Caco-2 (cell line): ENCODE results near the gene HOXA7. TPM values are rescaled to one million over a fixed set of nuclear protein-coding genes. Genes with fewer than 3 reads are reported as not detected.

Experiments
- BruUV-seq: library from RNA; stranded (reverse); fragments of 400-500 nt; replicated peaks from 2 replicates; lab custom pipeline; 2021; lab: Mats Ljungman, UMichigan
- CTCF ChIA-PET: fragments of 300-600 bp; sonication (Branson Sonifier 250); formaldehyde crosslinking; loops from one replicate; lab custom pipeline; 2022; ENCODE audit warnings: antibody characterized with exemption; lab: Charles Lee
- POLR2A ChIA-PET: fragments of 300-600 bp; sonication (Branson Sonifier 250); formaldehyde crosslinking; loops from one replicate; lab custom pipeline; 2022; ENCODE audit warnings: antibody characterized with exemption; lab: Charles Lee
- DNase-seq, 2 experiments: peaks; one replicate each; pipeline versions ENCODE4 v3.0.0 to v3.0.0-alpha.2; 2020 to 2022
- H3K27me3 ChIP-seq: replicated peaks from 2 replicates; pipeline ENCODE4 v1.6.0; 2011; ENCODE audit warnings: low read length; ENCODE audit not compliant: control insufficient read depth, insufficient read depth
- H3K36me3 ChIP-seq: 2 replicates; pipeline ENCODE4 v1.5.1; 2011; ENCODE audit warnings: low read length; ENCODE audit not compliant: control insufficient read depth, insufficient read depth
- H3K4me1 ChIP-seq: fragments of 250-450 bp; sonication (Bioruptor Pico); 2 replicates; pipeline ENCODE4 v1.5.1; 2020; ENCODE audit warnings: mild to moderate bottlenecking
- H3K4me3 ChIP-seq: 2 replicates; pipeline ENCODE4 v1.5.1; 2011; ENCODE audit warnings: low read depth, mild to moderate bottlenecking, control low read depth, low read length
- H3K9me3 ChIP-seq: fragments of 250-450 bp; sonication (Bioruptor Pico); 2 replicates; pipeline ENCODE4 v1.5.1; 2020; ENCODE audit warnings: mild to moderate bottlenecking, moderate library complexity
- H3K27ac Mint-ChIP-seq: one replicate; pipeline ENCODE4 v1.8.0; 2022; ENCODE audit warnings: mixed read lengths; ENCODE audit not compliant: unreplicated experiment
- H3K27me3 Mint-ChIP-seq: one replicate; pipeline ENCODE4 v1.8.0; 2022; ENCODE audit warnings: mixed read lengths; ENCODE audit not compliant: insufficient read depth, unreplicated experiment
- H3K36me3 Mint-ChIP-seq: one replicate; pipeline ENCODE4 v1.8.0; 2022; ENCODE audit warnings: mild to moderate bottlenecking, mixed read lengths; ENCODE audit not compliant: insufficient read depth, unreplicated experiment
- H3K4me1 Mint-ChIP-seq: one replicate; pipeline ENCODE4 v1.8.0; 2022; ENCODE audit warnings: low read depth, mixed read lengths; ENCODE audit not compliant: unreplicated experiment
- H3K4me3 Mint-ChIP-seq: one replicate; pipeline ENCODE4 v1.8.0; 2022; ENCODE audit warnings: mild to moderate bottlenecking, moderate library complexity, mixed read lengths; ENCODE audit not compliant: unreplicated experiment
- H3K9me3 Mint-ChIP-seq: one replicate; pipeline ENCODE4 v1.8.0; 2022; ENCODE audit warnings: mixed read lengths; ENCODE audit not compliant: unreplicated experiment
- CTCF ChIP-seq, 2 experiments: fragments of 200-600 bp in 1 of 2; IDR thresholded peaks; 1 replicate in 1 of 2; 2 replicates in 1 of 2; pipeline versions ENCODE4 v1.5.1 to v1.8.0; 2011 to 2022; ENCODE audit warnings: antibody characterized with exemption in 1 of 2, control low read depth in 1 of 2, inconsistent platforms in 1 of 2, low read depth in 1 of 2, low read length in 1 of 2, mild to moderate bottlenecking in 1 of 2, moderate library complexity in 1 of 2; ENCODE audit not compliant: insufficient read depth in 1 of 2, severe bottlenecking in 1 of 2, unreplicated experiment in 1 of 2
- intact Hi-C: fragments of 100-400 bp; cut with micrococcal nuclease; formaldehyde crosslinking; loops from one replicate; pipeline ENCODE4 v1.10.0; 2022; ENCODE audit not compliant: unreplicated experiment
- total RNA-seq: library from RNA; stranded (reverse); gene quantifications from 2 replicates; pipeline ENCODE4 v1.2.3, GENCODE V29; 2022

Gene HOXA7
- total RNA-seq, 1 experiment from 2014 or later: 19.9 TPM

- no peaks in the 10 kb centered on the region for H3K27me3 ChIP-seq
- ChIA-PET CTCF (interaction anchor here (0.6 kb wide), 1 partner anchor 137 kb away, joined by 3 read pairs; no protein-coding TSS in a partner anchor), POLR2A (no interaction called here)
- no peaks in the 10 kb centered on the region for H3K9me3 Mint-ChIP-seq
- peaks cover 35% of the 10 kb centered on the region for H3K4me1 ChIP-seq
- intact Hi-C loops: no loop called here
- no peak for DNase-seq
- peaks cover 32% of the 10 kb centered on the region for H3K4me1 Mint-ChIP-seq
- H3K36me3 Mint-ChIP-seq: peaks cover 28% of the 10 kb centered on the region
- H3K9me3 ChIP-seq: no peaks in the 10 kb centered on the region
- no peak for TF ChIP-seq CTCF (IDR thresholded peaks at IDR 0.05; ENCODE audit: insufficient read depth in 1 of 2, low read depth in 1 of 2, low read length in 1 of 2, severe bottlenecking in 1 of 2, unreplicated experiment in 1 of 2)
- no peak overlapping the region for H3K4me3 Mint-ChIP-seq
- H3K27ac Mint-ChIP-seq: no peak overlapping the region
- no TSS peak for BruUV-seq
- H3K4me3 ChIP-seq: no peak overlapping the region
- H3K27me3 Mint-ChIP-seq: no peaks in the 10 kb centered on the region
- no peaks in the 10 kb centered on the region for H3K36me3 ChIP-seq
Observed at GRCh38 chr7:27126596-27127327, 29.7 kb downstream of the HOXA7 start.

- Mint-ChIP-seq H3K9me3 (no peaks in the 10 kb centered on the region), H3K27me3 (no peaks in the 10 kb centered on the region), H3K27ac (no peak overlapping the region), H3K4me3 (no peak overlapping the region), H3K4me1 (peaks cover 32% of the 10 kb centered on the region), H3K36me3 (peaks cover 29% of the 10 kb centered on the region)
- intact Hi-C loops: no loop called here
- no peaks in the 10 kb centered on the region for H3K36me3 ChIP-seq
- peaks cover 39% of the 10 kb centered on the region for H3K4me1 ChIP-seq
- no peaks in the 10 kb centered on the region for H3K27me3 ChIP-seq
- H3K9me3 ChIP-seq: no peaks in the 10 kb centered on the region
- BruUV-seq: no TSS peak
- H3K4me3 ChIP-seq: no peak overlapping the region
- ChIA-PET CTCF (no interaction called here), POLR2A (no interaction called here)
- no peak for TF ChIP-seq CTCF (IDR thresholded peaks at IDR 0.05; ENCODE audit: insufficient read depth in 1 of 2, low read depth in 1 of 2, low read length in 1 of 2, severe bottlenecking in 1 of 2, unreplicated experiment in 1 of 2)
- DNase-seq: no peak
Observed at GRCh38 chr7:27125986-27126394, 30.5 kb downstream of the HOXA7 start.

- Histone ChIP-seq H3K9me3 (no peaks in the 10 kb centered on the region), H3K4me1 (peaks cover 45% of the 10 kb centered on the region), H3K27me3 (no peaks in the 10 kb centered on the region), H3K36me3 (no peaks in the 10 kb centered on the region), H3K4me3 (no peak overlapping the region)
- TF ChIP-seq CTCF (IDR thresholded peaks at IDR 0.05; ENCODE audit: insufficient read depth in 1 of 2, low read depth in 1 of 2, low read length in 1 of 2, severe bottlenecking in 1 of 2, unreplicated experiment in 1 of 2): no peak
- ChIA-PET POLR2A (interaction anchor here (1.1 kb wide), 1 partner anchor 11 kb away, joined by 3 read pairs; no protein-coding TSS in a partner anchor), CTCF (no interaction called here)
- intact Hi-C loops: loop anchor here (5.0 kb wide), 1 partner anchor 178 kb away; no protein-coding TSS in a partner anchor
- no TSS peak for BruUV-seq
- peaks cover 29% of the 10 kb centered on the region for H3K36me3 Mint-ChIP-seq
- H3K27ac Mint-ChIP-seq: peak overlapping the region; percentile 95
- H3K27me3 Mint-ChIP-seq: no peaks in the 10 kb centered on the region
- DNase-seq: peak in 1 of 2 experiments; percentile 40
- H3K4me3 Mint-ChIP-seq: peak overlapping the region; percentile 92
- H3K9me3 Mint-ChIP-seq: no peaks in the 10 kb centered on the region
- H3K4me1 Mint-ChIP-seq: peaks cover 34% of the 10 kb centered on the region
Observed at GRCh38 chr7:27124902-27125689, 31.4 kb downstream of the HOXA7 start.
